ENCODE results near the gene CFAP65. TPM values are rescaled to one million over a fixed set of nuclear protein-coding genes. Genes with fewer than 3 reads are reported as not detected.

Gene CFAP65
- total RNA-seq, 4 donors from 2014 or later = 1.5 to 3.6 TPM; not detected in 2

DNA sequence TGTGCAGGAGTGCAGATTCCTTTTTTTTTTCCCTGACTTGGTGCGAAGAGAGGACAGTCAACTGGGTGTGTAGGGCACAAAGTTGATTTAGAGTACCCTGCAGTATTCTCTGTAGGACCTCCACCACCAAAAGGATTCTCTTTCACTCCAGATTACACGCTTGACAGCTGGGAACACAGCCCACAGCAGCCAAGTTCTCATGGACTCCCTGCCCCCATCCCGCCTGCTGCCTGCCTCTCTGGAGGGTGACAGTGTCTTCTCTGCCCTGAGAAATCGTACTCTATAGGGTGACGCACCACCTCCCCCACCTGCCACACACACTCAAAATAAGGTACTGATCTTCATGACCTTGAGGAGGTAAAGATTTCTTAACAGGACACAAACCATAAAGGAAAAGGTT is 46.0 kb upstream of the CFAP65 start:
- Histone ChIP-seq H3K4me3 (no peak overlapping the region), H3K9me3 (no peaks in the 10 kb centered on the region), H3K27ac (no peak overlapping the region), H3K27me3 (no peaks in the 10 kb centered on the region), H3K4me1 (peaks cover 0 to 11% (median 0%) of the 10 kb centered on the region in 4 donors), H3K36me3 (peaks cover 0 to 4% (median 0%) of the 10 kb centered on the region in 3 donors)
- DNase-seq = no peak
- TF ChIP-seq, protein P1, sequence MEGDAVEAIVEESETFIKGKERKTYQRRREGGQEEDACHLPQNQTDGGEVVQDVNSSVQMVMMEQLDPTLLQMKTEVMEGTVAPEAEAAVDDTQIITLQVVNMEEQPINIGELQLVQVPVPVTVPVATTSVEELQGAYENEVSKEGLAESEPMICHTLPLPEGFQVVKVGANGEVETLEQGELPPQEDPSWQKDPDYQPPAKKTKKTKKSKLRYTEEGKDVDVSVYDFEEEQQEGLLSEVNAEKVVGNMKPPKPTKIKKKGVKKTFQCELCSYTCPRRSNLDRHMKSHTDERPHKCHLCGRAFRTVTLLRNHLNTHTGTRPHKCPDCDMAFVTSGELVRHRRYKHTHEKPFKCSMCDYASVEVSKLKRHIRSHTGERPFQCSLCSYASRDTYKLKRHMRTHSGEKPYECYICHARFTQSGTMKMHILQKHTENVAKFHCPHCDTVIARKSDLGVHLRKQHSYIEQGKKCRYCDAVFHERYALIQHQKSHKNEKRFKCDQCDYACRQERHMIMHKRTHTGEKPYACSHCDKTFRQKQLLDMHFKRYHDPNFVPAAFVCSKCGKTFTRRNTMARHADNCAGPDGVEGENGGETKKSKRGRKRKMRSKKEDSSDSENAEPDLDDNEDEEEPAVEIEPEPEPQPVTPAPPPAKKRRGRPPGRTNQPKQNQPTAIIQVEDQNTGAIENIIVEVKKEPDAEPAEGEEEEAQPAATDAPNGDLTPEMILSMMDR (IDR thresholded peaks at IDR 0.05) = no peak
- TF ChIP-seq POLR2A (IDR thresholded peaks at IDR 0.05) = no peak

DNA sequence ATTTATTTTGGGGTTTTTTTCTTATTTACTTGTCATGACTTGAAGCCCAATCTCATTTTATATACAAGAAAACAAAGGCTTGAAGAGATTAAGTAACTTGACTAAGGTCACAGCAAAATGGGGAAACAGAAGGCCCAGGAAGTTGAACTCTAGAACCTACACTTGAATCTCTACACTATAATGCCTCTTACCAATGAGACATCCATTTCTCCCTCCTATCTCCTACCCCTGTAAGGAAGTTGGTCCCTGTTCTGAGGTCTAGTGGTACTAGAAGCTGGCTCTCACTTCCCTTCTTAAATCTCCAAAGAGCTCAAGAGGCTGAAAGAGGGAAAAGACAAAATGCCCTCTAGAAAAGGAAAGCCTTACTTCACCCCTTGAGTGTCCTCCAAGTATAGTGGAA is 44.9 kb upstream of the CFAP65 start:
- Histone ChIP-seq H3K9me3 (no peaks in the 10 kb centered on the region), H3K27ac (no peak overlapping the region), H3K27me3 (no peaks in the 10 kb centered on the region), H3K4me3 (no peak overlapping the region), H3K4me1 (peaks cover 0 to 16% (median 2%) of the 10 kb centered on the region in 4 donors), H3K36me3 (peaks cover 0 to 4% (median 0%) of the 10 kb centered on the region in 3 donors)
- TF ChIP-seq, protein P1 (IDR thresholded peaks at IDR 0.05) = no peak
- TF ChIP-seq POLR2A (IDR thresholded peaks at IDR 0.05) = no peak
- no peak for DNase-seq

DNA sequence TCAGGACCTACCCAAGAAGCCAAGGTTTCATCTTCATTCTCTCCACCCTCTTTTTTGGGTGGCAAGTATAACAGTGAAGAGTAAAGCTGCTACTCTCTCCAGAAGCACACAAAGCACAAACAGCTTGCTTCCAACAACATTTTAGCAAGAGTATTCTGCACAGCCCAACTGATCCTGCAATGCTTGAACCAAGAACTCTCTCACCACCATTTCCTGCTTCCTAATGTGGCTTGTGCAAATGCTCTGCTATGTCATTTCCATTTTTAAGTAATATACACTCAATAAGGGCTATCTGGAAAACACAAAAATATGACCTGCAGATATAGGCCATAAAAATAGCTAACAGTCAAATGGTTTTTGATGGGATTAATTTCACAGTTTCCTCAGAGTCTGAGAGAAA is 43.5 kb upstream of the CFAP65 start:
- Histone ChIP-seq H3K27me3 (no peaks in the 10 kb centered on the region), H3K4me3 (no peak overlapping the region), H3K4me1 (peaks cover 0 to 24% (median 4%) of the 10 kb centered on the region in 4 donors), H3K36me3 (peaks cover 0 to 4% (median 0%) of the 10 kb centered on the region in 3 donors), H3K27ac (no peak overlapping the region), H3K9me3 (no peaks in the 10 kb centered on the region)
- TF ChIP-seq, protein P1 (IDR thresholded peaks at IDR 0.05) = no peak
- no peak for TF ChIP-seq POLR2A (IDR thresholded peaks at IDR 0.05)
- no peak for DNase-seq

DNA sequence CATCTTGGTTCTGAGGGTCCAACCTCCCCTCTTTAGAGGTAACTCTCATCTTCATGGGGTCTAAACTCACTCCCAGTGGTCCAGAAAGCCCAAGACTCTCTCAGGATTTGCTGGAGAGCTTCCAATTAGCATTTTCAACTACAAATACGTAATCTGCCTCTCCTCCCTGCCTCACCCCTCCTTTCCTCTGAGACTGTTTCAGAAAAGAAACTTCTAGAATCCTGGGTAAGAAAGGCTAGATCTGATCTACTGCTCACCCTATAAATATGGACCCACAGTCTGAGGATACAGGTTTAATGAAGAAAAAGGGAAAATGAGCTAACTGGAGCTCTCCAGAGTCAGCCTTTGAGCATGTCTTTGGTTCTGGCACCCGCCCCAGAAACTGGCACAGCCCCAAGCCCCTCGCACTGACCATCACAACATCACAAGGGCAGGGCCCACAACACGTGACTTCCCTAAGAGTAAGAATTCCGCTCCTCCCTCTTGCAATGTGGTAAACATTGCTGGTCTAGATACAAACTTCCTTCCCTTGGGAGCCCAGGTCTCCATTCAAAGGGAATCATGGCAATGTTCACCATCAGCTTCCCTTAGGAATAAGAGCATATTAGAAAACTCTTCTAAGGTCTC is 41.1 kb upstream of the CFAP65 start:
- Histone ChIP-seq H3K27ac (peak overlapping the region in 3 of 4 donors; percentile 53 to 91 (median 79)), H3K9me3 (no peaks in the 10 kb centered on the region), H3K27me3 (no peaks in the 10 kb centered on the region), H3K36me3 (peaks cover 0 to 6% (median 0%) of the 10 kb centered on the region in 3 donors), H3K4me3 (no peak overlapping the region), H3K4me1 (peaks cover 0 to 34% (median 6%) of the 10 kb centered on the region in 4 donors)
- peak in 2 of 3 donors; percentile 50 to 56 for DNase-seq
- TF ChIP-seq, protein P1 (IDR thresholded peaks at IDR 0.05) = no peak
- no peak for TF ChIP-seq POLR2A (IDR thresholded peaks at IDR 0.05)

DNA sequence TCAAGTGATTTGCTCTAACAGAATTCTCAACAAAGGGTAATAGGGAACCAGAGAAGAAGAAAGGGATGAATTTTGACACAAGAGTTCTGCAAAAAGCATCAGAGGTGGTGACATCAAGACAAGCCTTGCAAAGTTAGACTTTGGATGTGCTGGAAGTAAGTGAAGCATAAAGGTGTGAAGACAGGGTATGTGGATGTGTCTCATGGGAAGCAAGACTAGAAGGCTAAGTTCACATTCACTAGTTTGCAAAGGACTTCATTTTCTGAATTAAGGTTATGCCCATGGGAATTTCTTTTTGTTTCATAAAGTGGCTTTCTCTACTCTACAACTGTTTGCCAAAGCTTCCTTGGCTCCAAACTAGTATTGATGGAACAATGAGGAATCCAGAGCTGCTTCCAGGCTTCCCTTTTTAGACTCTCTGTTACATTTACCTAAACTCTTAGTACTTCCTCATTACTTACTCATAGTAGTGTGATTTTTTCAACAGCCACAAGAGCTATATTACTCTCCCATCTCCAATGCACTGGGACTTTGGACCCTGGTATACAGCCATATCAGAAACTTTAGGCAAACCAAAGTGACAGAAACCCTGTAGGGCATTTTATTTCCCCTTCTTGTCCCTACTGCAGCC is 40.5 kb upstream of the CFAP65 start:
- H3K4me1 ChIP-seq = peaks cover 0 to 34% (median 6%) of the 10 kb centered on the region in 4 donors
- no peaks in the 10 kb centered on the region for H3K9me3 ChIP-seq
- TF ChIP-seq, protein P1 (IDR thresholded peaks at IDR 0.05) = peak in 2 of 6 experiments; percentile 23 to 32
- no peak for TF ChIP-seq POLR2A (IDR thresholded peaks at IDR 0.05)
- peaks cover 0 to 13% (median 0%) of the 10 kb centered on the region in 3 donors for H3K36me3 ChIP-seq
- no peak overlapping the region for H3K4me3 ChIP-seq
- peak overlapping the region in 3 of 4 donors; percentile 53 to 91 (median 79) for H3K27ac ChIP-seq
- no peaks in the 10 kb centered on the region for H3K27me3 ChIP-seq
- DNase-seq = peak in 1 of 3 donors; percentile 62
